Loucy (cell line): Measurements from ENCODE around the gene SPOCK1.

Experiments
- H2AFZ ChIP-seq: fragments of 200-600 bp; sonication (generic); 2 replicates; pipeline ENCODE4 v1.6.0; 2016; ENCODE audit warnings: antibody characterized with exemption, mild to moderate bottlenecking, low read length, moderate library complexity
- H3F3A ChIP-seq: fragments of 200-600 bp; 2 replicates; pipeline ENCODE4 v1.6.0; 2016; ENCODE audit warnings: antibody characterized with exemption, low read depth, mild to moderate bottlenecking
- H3K27me3 ChIP-seq: fragments of 200-600 bp; sonication (generic); 2 replicates; pipeline ENCODE4 v1.6.1; 2014; ENCODE audit warnings: low read length, mild to moderate bottlenecking; ENCODE audit not compliant: insufficient read depth, poor library complexity, severe bottlenecking
- H3K36me3 ChIP-seq: fragments of 200-600 bp; sonication (generic); 2 replicates; pipeline ENCODE4 v1.6.1; 2016; ENCODE audit warnings: low read length; ENCODE audit not compliant: insufficient read depth
- H3K4me1 ChIP-seq: fragments of 200-600 bp; sonication (generic); 2 replicates; pipeline ENCODE4 v1.5.1; 2014; ENCODE audit warnings: low read length, mild to moderate bottlenecking; ENCODE audit not compliant: insufficient read depth, poor library complexity, severe bottlenecking
- H3K4me2 ChIP-seq: fragments of 200-600 bp; sonication (generic); 2 replicates; pipeline ENCODE4 v1.6.0; 2014; ENCODE audit warnings: antibody characterized with exemption, low read length, low read depth, mild to moderate bottlenecking; ENCODE audit not compliant: poor library complexity, severe bottlenecking
- H3K4me3 ChIP-seq: fragments of 200-600 bp; sonication (generic); 2 replicates; pipeline ENCODE4 v1.5.1; 2014; ENCODE audit warnings: low read length, mild to moderate bottlenecking, mixed read lengths; ENCODE audit not compliant: poor library complexity, severe bottlenecking
- H3K79me2 ChIP-seq: fragments of 200-600 bp; sonication (generic); 2 replicates; pipeline ENCODE4 v1.6.1; 2014; ENCODE audit warnings: low read length; ENCODE audit not compliant: insufficient read depth
- H3K9ac ChIP-seq: fragments of 200-600 bp; sonication (generic); 2 replicates; pipeline ENCODE4 v1.6.0; 2014; ENCODE audit warnings: mild to moderate bottlenecking, low read depth, low read length, moderate library complexity; ENCODE audit not compliant: poor library complexity, severe bottlenecking
- H3K9me2 ChIP-seq: fragments of 200-600 bp; sonication (generic); replicated peaks from 2 replicates; pipeline ENCODE4 v1.6.1; 2016; ENCODE audit warnings: low read depth, low read length, mixed read lengths
- H3K9me3 ChIP-seq: fragments of 200-600 bp; sonication (generic); 2 replicates; pipeline ENCODE4 v1.6.1; 2014; ENCODE audit warnings: mild to moderate bottlenecking, antibody characterized with exemption, low read length, low read depth; ENCODE audit not compliant: insufficient read depth
- H4K20me1 ChIP-seq: fragments of 200-600 bp; sonication (generic); 2 replicates; pipeline ENCODE4 v1.6.0; 2014; ENCODE audit warnings: antibody characterized with exemption, low read length, mild to moderate bottlenecking; ENCODE audit not compliant: insufficient read depth, poor library complexity, severe bottlenecking
- CTCF ChIP-seq: fragments of 200-600 bp; sonication (generic); conservative IDR thresholded peaks from 2 replicates; pipeline ENCODE4 v1.5.1; 2014; ENCODE audit warnings: mild to moderate bottlenecking, antibody characterized with exemption, low read length
- EZH2phosphoT487 ChIP-seq: fragments of 200-600 bp; IDR thresholded peaks from 2 replicates; pipeline ENCODE4 v1.6.1; 2018; ENCODE audit warnings: antibody characterized with exemption, mild to moderate bottlenecking, moderate library complexity, borderline replicate concordance

Gene SPOCK1

GRCh38 chr5:137266186-137266585 is 232.9 kb downstream of the SPOCK1 start:
- Histone ChIP-seq H3K9me2 (no peaks in the 10 kb centered on the region), H3K9me3 (no peaks in the 10 kb centered on the region), H3K27me3 (no peaks in the 10 kb centered on the region), H3K9ac (no peak overlapping the region), H3K4me1 (no peaks in the 10 kb centered on the region), H3K79me2 (no peaks in the 10 kb centered on the region), H3K4me3 (no peak overlapping the region), H3F3A (no peaks in the 10 kb centered on the region), H3K36me3 (no peaks in the 10 kb centered on the region), H4K20me1 (no peaks in the 10 kb centered on the region), H2AFZ (no peak overlapping the region), H3K4me2 (no peak overlapping the region)
- TF ChIP-seq CTCF = no peak
- no peak for TF ChIP-seq EZH2phosphoT487

- Histone ChIP-seq H3F3A (no peaks in the 10 kb centered on the region), H3K9me3 (no peaks in the 10 kb centered on the region)
Measured at GRCh38 chr5:137265457-137265856, 233.7 kb downstream of the SPOCK1 start.

GRCh38 chr5:137264573-137264972 is 234.6 kb downstream of the SPOCK1 start:
- no peaks in the 10 kb centered on the region for H4K20me1 ChIP-seq
- no peak overlapping the region for H3K4me2 ChIP-seq
- H3K4me3 ChIP-seq = no peak overlapping the region
- H3K9ac ChIP-seq = no peak overlapping the region
- H3K79me2 ChIP-seq = no peaks in the 10 kb centered on the region
- H3F3A ChIP-seq = no peaks in the 10 kb centered on the region
- H3K36me3 ChIP-seq = no peaks in the 10 kb centered on the region
- no peaks in the 10 kb centered on the region for H3K27me3 ChIP-seq
- no peaks in the 10 kb centered on the region for H3K9me2 ChIP-seq
- no peak overlapping the region for H2AFZ ChIP-seq
- H3K4me1 ChIP-seq = no peaks in the 10 kb centered on the region
- no peak for TF ChIP-seq CTCF
- TF ChIP-seq EZH2phosphoT487 = no peak
- no peaks in the 10 kb centered on the region for H3K9me3 ChIP-seq

More at GRCh38 chr5:137265457-137265856, 233.7 kb downstream of the SPOCK1 start:
- Histone ChIP-seq H2AFZ (no peak overlapping the region), H3K4me3 (no peak overlapping the region), H3K9ac (no peak overlapping the region), H3K36me3 (no peaks in the 10 kb centered on the region), H3K4me1 (no peaks in the 10 kb centered on the region), H3K27me3 (no peaks in the 10 kb centered on the region), H4K20me1 (no peaks in the 10 kb centered on the region), H3K79me2 (no peaks in the 10 kb centered on the region), H3K4me2 (no peak overlapping the region), H3K9me2 (no peaks in the 10 kb centered on the region)
- no peak for TF ChIP-seq EZH2phosphoT487
- TF ChIP-seq CTCF = no peak
